MV-4-11 (cell line): ENCODE measurements around the gene FAM32A.

Source experiments
- DNase-seq: peaks from one replicate; lab custom pipeline; 2025; lab: John Stamatoyannopoulos, UW

FAM32A gene

GRCh38 chr19:16225279-16226183 lies 40.3 kb downstream of the FAM32A start:
- no peak for DNase-seq

- no peak for DNase-seq
These were observed 41.0 kb downstream of the FAM32A start for GRCh38 chr19:16226184-16226591.

- DNase-seq: no peak
These were observed 41.9 kb downstream of the FAM32A start for GRCh38 chr19:16226878-16227836.

- no peak for DNase-seq
These were observed 42.8 kb downstream of the FAM32A start for GRCh38 chr19:16227837-16228636.

GRCh38 chr19:16228637-16229321 lies 43.6 kb downstream of the FAM32A start:
- DNase-seq: no peak

GRCh38 chr19:16229322-16229641 lies 44.1 kb downstream of the FAM32A start:
- no peak for DNase-seq

GRCh38 chr19:16232127-16232526 lies 46.9 kb downstream of the FAM32A start:
- DNase-seq: no peak

- no peak for DNase-seq
These were observed 47.4 kb downstream of the FAM32A start for GRCh38 chr19:16232568-16232967.

GRCh38 chr19:16233081-16233776 lies 48.0 kb downstream of the FAM32A start:
- no peak for DNase-seq

- DNase-seq: no peak
These were observed 48.8 kb downstream of the FAM32A start for GRCh38 chr19:16233836-16234551.

- DNase-seq: no peak
These were observed 49.6 kb downstream of the FAM32A start for GRCh38 chr19:16234552-16235445.

GRCh38 chr19:16235811-16236652 lies 50.8 kb downstream of the FAM32A start:
- DNase-seq: no peak
